ENCODE data around the gene RNF144A. TPM values are rescaled to one million over a fixed set of nuclear protein-coding genes. Genes with fewer than 3 reads are reported as not detected.

Gene RNF144A
- total RNA-seq, 1 donor from 2014 or later: 0.26 TPM

DNA sequence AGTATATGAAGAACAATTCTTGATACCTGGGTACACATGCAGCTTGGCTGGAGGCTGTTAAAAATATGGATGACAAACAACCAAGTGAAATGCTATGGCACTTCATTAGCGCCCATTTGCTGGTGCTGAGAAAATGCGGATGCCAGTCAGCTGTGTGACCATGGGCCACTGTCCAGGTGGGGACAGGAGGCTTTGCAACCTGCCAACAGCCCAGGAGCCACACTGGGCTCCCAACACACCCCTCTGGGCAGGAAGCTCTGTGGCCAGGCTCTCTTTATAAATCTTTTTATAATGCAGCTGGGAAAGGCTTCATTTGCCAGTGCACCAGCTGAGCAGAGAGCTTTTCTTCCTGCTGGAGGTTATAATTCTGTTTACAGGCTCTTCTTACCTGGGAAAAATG is 19.9 kb downstream of the RNF144A start:
- no peak for DNase-seq (ENCODE audit: low read depth)
- H3K27me3 ChIP-seq (ENCODE audit: control insufficient read depth, insufficient read depth, low read length): no peaks in the 10 kb centered on the region
- TF ChIP-seq, protein P1, sequence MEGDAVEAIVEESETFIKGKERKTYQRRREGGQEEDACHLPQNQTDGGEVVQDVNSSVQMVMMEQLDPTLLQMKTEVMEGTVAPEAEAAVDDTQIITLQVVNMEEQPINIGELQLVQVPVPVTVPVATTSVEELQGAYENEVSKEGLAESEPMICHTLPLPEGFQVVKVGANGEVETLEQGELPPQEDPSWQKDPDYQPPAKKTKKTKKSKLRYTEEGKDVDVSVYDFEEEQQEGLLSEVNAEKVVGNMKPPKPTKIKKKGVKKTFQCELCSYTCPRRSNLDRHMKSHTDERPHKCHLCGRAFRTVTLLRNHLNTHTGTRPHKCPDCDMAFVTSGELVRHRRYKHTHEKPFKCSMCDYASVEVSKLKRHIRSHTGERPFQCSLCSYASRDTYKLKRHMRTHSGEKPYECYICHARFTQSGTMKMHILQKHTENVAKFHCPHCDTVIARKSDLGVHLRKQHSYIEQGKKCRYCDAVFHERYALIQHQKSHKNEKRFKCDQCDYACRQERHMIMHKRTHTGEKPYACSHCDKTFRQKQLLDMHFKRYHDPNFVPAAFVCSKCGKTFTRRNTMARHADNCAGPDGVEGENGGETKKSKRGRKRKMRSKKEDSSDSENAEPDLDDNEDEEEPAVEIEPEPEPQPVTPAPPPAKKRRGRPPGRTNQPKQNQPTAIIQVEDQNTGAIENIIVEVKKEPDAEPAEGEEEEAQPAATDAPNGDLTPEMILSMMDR (IDR thresholded peaks at IDR 0.05; ENCODE audit: insufficient read depth, low read length, severe bottlenecking): no peak
- H3K36me3 ChIP-seq (ENCODE audit: control insufficient read depth, insufficient read depth, low read length): no peaks in the 10 kb centered on the region
- H3K4me3 ChIP-seq (ENCODE audit: low read depth, low read length): no peak overlapping the region
- FAIRE-seq: no peak

DNA sequence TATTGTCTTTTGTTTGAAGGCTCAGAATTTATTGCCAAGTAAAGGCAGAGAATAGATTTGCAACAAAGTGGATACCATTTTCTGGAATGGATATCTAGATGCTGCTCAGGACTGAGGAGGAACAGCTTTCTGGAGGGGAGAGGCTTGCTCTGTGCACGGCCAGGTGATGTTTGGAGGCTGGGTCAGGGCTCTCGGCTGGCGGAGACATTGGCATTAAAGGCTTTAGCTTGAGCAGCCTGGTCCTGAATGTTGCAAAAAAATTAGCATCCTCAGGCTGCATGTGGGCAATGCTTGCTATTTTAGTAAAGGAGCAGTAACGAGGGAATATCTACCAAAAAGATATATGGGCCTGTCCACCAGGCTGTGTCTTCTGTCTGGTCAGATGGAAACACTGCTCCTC is 20.4 kb downstream of the RNF144A start:
- DNase-seq (ENCODE audit: low read depth): no peak
- Histone ChIP-seq H3K36me3 (ENCODE audit: control insufficient read depth, insufficient read depth, low read length) (no peaks in the 10 kb centered on the region), H3K4me3 (ENCODE audit: low read depth, low read length) (no peak overlapping the region), H3K27me3 (ENCODE audit: control insufficient read depth, insufficient read depth, low read length) (no peaks in the 10 kb centered on the region)
- TF ChIP-seq, protein P1 (IDR thresholded peaks at IDR 0.05; ENCODE audit: insufficient read depth, low read length, severe bottlenecking): no peak
- no peak for FAIRE-seq

DNA sequence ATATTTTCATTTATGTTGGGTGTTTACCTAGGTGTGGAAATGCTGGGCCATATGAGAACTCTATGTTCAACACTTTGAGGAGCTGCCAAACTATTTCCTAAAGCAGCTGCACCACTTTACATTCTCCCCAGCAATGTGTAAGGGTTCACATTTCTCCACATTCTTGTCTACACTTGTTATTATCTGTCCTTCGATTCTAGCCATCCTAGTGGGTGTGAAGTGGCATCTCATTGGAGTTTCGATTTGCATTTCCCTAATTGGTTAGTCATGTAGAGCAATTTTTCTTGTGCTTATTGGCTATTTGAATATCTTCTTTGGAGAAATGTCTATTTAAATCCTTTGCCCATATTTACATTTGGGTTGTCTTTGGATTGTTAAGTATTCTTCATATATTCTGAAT is 21.9 kb downstream of the RNF144A start:
- TF ChIP-seq, protein P1 (IDR thresholded peaks at IDR 0.05; ENCODE audit: insufficient read depth, low read length, severe bottlenecking): no peak
- H3K36me3 ChIP-seq (ENCODE audit: control insufficient read depth, insufficient read depth, low read length): no peaks in the 10 kb centered on the region
- no peak overlapping the region for H3K4me3 ChIP-seq (ENCODE audit: low read depth, low read length)
- FAIRE-seq (no peak), DNase-seq (ENCODE audit: low read depth) (no peak)
- no peaks in the 10 kb centered on the region for H3K27me3 ChIP-seq (ENCODE audit: control insufficient read depth, insufficient read depth, low read length)

DNA sequence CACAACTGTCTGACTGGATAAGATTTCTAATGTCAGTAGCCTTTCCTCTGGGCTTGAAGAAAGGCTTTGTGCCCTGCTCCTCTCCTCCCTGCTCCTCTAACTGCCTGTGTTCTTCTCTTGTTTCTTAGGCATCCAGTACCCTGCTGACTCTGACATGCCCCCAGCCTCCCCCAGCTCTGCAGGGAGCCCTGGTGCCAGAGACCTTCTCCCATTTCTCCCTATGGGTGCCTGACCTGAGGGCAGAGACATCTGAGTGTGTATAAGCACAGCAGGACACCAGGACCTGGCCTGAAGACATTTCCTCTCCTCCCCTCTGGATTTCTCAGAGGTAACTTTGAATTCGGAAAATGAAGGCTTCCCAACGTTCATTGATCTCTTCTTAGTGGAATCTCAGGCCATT is 23.6 kb downstream of the RNF144A start:
- DNase-seq (ENCODE audit: low read depth): no peak
- Histone ChIP-seq H3K27me3 (ENCODE audit: control insufficient read depth, insufficient read depth, low read length) (no peaks in the 10 kb centered on the region), H3K36me3 (ENCODE audit: control insufficient read depth, insufficient read depth, low read length) (no peaks in the 10 kb centered on the region), H3K4me3 (ENCODE audit: low read depth, low read length) (no peak overlapping the region)
- no peak for FAIRE-seq
- TF ChIP-seq, protein P1 (IDR thresholded peaks at IDR 0.05; ENCODE audit: insufficient read depth, low read length, severe bottlenecking): no peak

DNA sequence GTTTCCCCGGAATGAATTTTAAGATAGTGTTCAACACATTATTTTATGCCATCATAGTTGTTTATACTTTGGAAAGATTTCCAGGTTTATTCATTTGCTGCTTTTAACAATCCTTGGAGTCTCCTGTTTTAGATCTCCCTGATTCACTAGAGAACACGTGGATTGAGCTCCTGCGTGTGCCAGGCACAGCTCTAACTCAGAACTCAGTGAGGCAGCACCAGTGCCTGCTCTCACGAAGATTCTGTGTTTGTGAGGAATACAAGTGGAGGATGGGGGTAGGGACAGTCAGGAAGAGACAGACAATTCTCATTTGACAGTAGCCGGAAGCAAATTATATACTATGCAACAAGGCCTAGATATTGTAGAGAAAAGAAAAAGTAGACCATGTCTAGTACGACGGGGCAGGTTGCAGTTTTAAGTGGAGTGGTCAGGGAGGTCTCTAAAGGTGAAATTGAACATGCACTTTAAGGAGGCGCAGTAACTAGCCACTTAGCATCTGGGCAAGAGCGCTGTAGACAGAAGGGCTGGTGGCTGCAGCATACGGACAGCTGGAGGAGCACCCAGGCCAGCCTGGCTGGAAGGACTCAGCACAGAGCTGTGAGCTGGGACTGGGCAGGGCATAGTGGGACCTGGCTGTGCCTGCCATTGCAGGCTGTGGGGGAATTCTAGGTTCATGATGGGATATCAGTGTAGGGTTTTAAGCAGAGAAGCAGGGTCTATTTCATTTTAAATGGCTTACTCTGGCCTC is 24.3 kb downstream of the RNF144A start:
- Histone ChIP-seq H3K4me3 (ENCODE audit: low read depth, low read length) (no peak overlapping the region), H3K27me3 (ENCODE audit: control insufficient read depth, insufficient read depth, low read length) (no peaks in the 10 kb centered on the region), H3K36me3 (ENCODE audit: control insufficient read depth, insufficient read depth, low read length) (no peaks in the 10 kb centered on the region)
- TF ChIP-seq, protein P1 (IDR thresholded peaks at IDR 0.05; ENCODE audit: insufficient read depth, low read length, severe bottlenecking): no peak
- DNase-seq (ENCODE audit: low read depth) (no peak), FAIRE-seq (no peak)

DNA sequence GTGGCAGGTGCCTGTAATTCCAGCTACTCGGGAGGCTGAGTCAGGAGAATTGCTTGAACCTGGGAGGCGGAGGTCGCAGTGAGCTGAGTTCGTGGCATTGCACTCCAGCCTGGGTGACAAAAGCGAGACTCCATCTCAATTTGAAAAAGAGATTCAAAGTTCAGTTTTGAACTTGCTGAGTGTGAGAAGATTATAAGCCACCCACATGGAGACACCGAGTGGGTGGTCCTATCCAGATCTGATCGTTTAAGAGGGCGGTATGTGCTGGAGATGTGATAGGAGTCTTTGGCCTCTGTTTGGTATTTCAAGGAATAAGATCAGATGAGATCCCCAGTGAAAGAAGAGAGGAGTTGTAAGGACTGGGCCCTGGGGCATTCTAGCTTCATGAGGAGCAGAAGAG is 25.6 kb downstream of the RNF144A start:
- TF ChIP-seq, protein P1 (IDR thresholded peaks at IDR 0.05; ENCODE audit: insufficient read depth, low read length, severe bottlenecking): no peak
- DNase-seq (ENCODE audit: low read depth) (no peak), FAIRE-seq (no peak)
- no peaks in the 10 kb centered on the region for H3K36me3 ChIP-seq (ENCODE audit: control insufficient read depth, insufficient read depth, low read length)
- no peak overlapping the region for H3K4me3 ChIP-seq (ENCODE audit: low read depth, low read length)
- no peaks in the 10 kb centered on the region for H3K27me3 ChIP-seq (ENCODE audit: control insufficient read depth, insufficient read depth, low read length)
